ENCODE results near the gene DUSP8. TPM values are rescaled to one million over a fixed set of nuclear protein-coding genes. Genes with fewer than 3 reads are reported as not detected.
A peak's percentile ranks its signal among the peaks of the same experiment; 100 is the strongest.

The DUSP8 gene
- polyA plus RNA-seq, 2 of the 4 experiments (the other 2 are of a cell fraction), result 0.72 to 2.6 TPM

- FAIRE-seq, result no peak
- no peak for ATAC-seq
- 81% methylated on average over 9 of the region's 9 CpGs for WGBS (ENCODE audit: missing lambda C conversion rate)
- peaks cover 15% of the 10 kb centered on the region for H3K4me1 ChIP-seq
- H3K9me3 ChIP-seq, result no peaks in the 10 kb centered on the region
- no peak for DNase-seq (ENCODE audit: low read depth in 1 of 2, low spot score in 1 of 2)
- H3K27ac ChIP-seq, result no peak overlapping the region
- no peak overlapping the region for H3K4me3 ChIP-seq
- POLR2A ChIA-PET, result no interaction called here
- CTCF ChIA-PET, result interaction anchor here (1.2 to 6.0 kb wide), 5 partner anchors 16 to 46 kb away, joined by 3 to 47 read pairs (median 7); partner anchors contain the start of genes KRTAP5-3 and KRTAP5-5
- H3K4me2 ChIP-seq, result no peak overlapping the region
- TF ChIP-seq KDM5A (IDR thresholded peaks at IDR 0.05), result no peak
- TF ChIP-seq, protein P1, sequence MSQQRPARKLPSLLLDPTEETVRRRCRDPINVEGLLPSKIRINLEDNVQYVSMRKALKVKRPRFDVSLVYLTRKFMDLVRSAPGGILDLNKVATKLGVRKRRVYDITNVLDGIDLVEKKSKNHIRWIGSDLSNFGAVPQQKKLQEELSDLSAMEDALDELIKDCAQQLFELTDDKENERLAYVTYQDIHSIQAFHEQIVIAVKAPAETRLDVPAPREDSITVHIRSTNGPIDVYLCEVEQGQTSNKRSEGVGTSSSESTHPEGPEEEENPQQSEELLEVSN (IDR thresholded peaks at IDR 0.05; ENCODE audit: borderline replicate concordance, low read depth), result no peak
- no peak for TF ChIP-seq FOSB (CRISPR knock-in tag; IDR thresholded peaks at IDR 0.05)
- TF ChIP-seq, protein P2, sequence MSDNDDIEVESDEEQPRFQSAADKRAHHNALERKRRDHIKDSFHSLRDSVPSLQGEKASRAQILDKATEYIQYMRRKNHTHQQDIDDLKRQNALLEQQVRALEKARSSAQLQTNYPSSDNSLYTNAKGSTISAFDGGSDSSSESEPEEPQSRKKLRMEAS (IDR thresholded peaks at IDR 0.05), result no peak
- no peak for TF ChIP-seq GATA3 (IDR thresholded peaks at IDR 0.05; ENCODE audit: borderline replicate concordance)
- TF ChIP-seq, protein P3, sequence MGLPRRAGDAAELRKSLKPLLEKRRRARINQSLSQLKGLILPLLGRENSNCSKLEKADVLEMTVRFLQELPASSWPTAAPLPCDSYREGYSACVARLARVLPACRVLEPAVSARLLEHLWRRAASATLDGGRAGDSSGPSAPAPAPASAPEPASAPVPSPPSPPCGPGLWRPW (IDR thresholded peaks at IDR 0.05), result no peak
These were observed 20.6 kb upstream of the DUSP8 start for GRCh38 chr11:1592628-1593027.

GRCh38 chr11:1589996-1590395, 17.9 kb upstream of the DUSP8 start:
- CTCF ChIA-PET, result interaction anchor here (0.6 to 6.0 kb wide), 5 partner anchors 9 to 715 kb away, joined by 3 to 33 read pairs (median 5); no protein-coding TSS in a partner anchor

More at GRCh38 chr11:1589996-1590395, 17.9 kb upstream of the DUSP8 start:
- WGBS (ENCODE audit: missing lambda C conversion rate), result 96% methylated on average over 6 of the region's 6 CpGs
- H3K27ac ChIP-seq, result peak overlapping the region in 1 of 2 experiments; percentile 45; a peak in 3 of 6 replicates
- TF ChIP-seq RFX5 (IDR thresholded peaks at IDR 0.05) (no peak), FOSL2 (IDR thresholded peaks at IDR 0.05) (no peak), FOSL2 (CRISPR knock-in tag; IDR thresholded peaks at IDR 0.05) (no peak), POLR2AphosphoS2 (conservative IDR thresholded peaks at IDR 0.05; ENCODE audit: low read length) (no peak), ZNF302 (CRISPR knock-in tag; IDR thresholded peaks at IDR 0.05) (no peak), ESRRA (IDR thresholded peaks at IDR 0.05; ENCODE audit: borderline replicate concordance, low read length) (no peak), RNF2 (IDR thresholded peaks at IDR 0.05; ENCODE audit: borderline replicate concordance, low read depth) (no peak), ZFP36 (IDR thresholded peaks at IDR 0.05; ENCODE audit: borderline replicate concordance, partially characterized antibody) (no peak), RCOR1 (IDR thresholded peaks at IDR 0.05; ENCODE audit: low read depth, low read length) (no peak), MYC (IDR thresholded peaks at IDR 0.05; ENCODE audit: borderline replicate concordance, low read length) (no peak), EP300 (IDR thresholded peaks at IDR 0.05) (no peak), JUNB (IDR thresholded peaks at IDR 0.05) (no peak), POLR2A (IDR thresholded peaks at IDR 0.05; ENCODE audit: low read length) (no peak), SREBF2 (IDR thresholded peaks at IDR 0.05) (no peak), CEBPB (IDR thresholded peaks at IDR 0.05) (no peak), CBX8 (IDR thresholded peaks at IDR 0.05) (no peak), MAFK (IDR thresholded peaks at IDR 0.05; ENCODE audit: partially characterized antibody) (no peak), SMC3 (IDR thresholded peaks at IDR 0.05) (no peak), HMGXB4 (CRISPR knock-in tag; IDR thresholded peaks at IDR 0.05; ENCODE audit: borderline replicate concordance) (no peak)
- TF ChIP-seq, protein P2 (IDR thresholded peaks at IDR 0.05), result no peak
- TF ChIP-seq, protein P4, sequence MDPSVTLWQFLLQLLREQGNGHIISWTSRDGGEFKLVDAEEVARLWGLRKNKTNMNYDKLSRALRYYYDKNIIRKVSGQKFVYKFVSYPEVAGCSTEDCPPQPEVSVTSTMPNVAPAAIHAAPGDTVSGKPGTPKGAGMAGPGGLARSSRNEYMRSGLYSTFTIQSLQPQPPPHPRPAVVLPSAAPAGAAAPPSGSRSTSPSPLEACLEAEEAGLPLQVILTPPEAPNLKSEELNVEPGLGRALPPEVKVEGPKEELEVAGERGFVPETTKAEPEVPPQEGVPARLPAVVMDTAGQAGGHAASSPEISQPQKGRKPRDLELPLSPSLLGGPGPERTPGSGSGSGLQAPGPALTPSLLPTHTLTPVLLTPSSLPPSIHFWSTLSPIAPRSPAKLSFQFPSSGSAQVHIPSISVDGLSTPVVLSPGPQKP (IDR thresholded peaks at IDR 0.05; ENCODE audit: low read depth, low read length), result no peak
- peaks cover 15% of the 10 kb centered on the region for H3K4me1 ChIP-seq
- DNase-seq (ENCODE audit: low read depth in 1 of 2, low spot score in 1 of 2), result no peak
- POLR2A ChIA-PET, result no interaction called here
- H3K4me3 ChIP-seq, result no peak overlapping the region
- H3K9me3 ChIP-seq, result no peaks in the 10 kb centered on the region
- ATAC-seq, result no peak
- H3K4me2 ChIP-seq, result no peak overlapping the region
- no peak for FAIRE-seq

All from A549 (cell line).